Activated T-helper 1 cell treated with anti-CD3 and anti-CD28 coated beads, Interleukin-12 subunit alpha, Interleukin-12 subunit beta, Interleukin-2, Interleukin-4 antibody, amounts not matched to agents 30 ng/mL and 10 ng/mL and 1 ng/mL, durations not matched to agents 14 hours and 24 hours and 36 hours (primary cell): ENCODE data around the gene EIF4E2. TPM values are rescaled to one million over a fixed set of nuclear protein-coding genes. Genes with fewer than 3 reads are reported as not detected.

ENCODE experiments used
- DNase-seq: peaks from one replicate; pipeline ENCODE4 v3.0.0; 2021; ENCODE audit warnings: low spot score
- H3K27ac Mint-ChIP-seq: one replicate; pipeline ENCODE4 v1.8.0; 2021; ENCODE audit warnings: mild to moderate bottlenecking, mixed read lengths
- H3K27me3 Mint-ChIP-seq: one replicate; pipeline ENCODE4 v1.8.0; 2022; ENCODE audit warnings: mild to moderate bottlenecking, moderate library complexity, mixed read lengths; ENCODE audit not compliant: insufficient read depth
- H3K36me3 Mint-ChIP-seq: one replicate; pipeline ENCODE4 v1.8.0; 2021; ENCODE audit warnings: low read depth, mixed read lengths
- H3K4me1 Mint-ChIP-seq: one replicate; pipeline ENCODE4 v1.8.0; 2021; ENCODE audit warnings: low read depth, mixed read lengths
- H3K4me3 Mint-ChIP-seq: one replicate; pipeline ENCODE4 v1.8.0; 2021; ENCODE audit warnings: mild to moderate bottlenecking, moderate library complexity, mixed read lengths
- H3K9me3 Mint-ChIP-seq: one replicate; pipeline ENCODE4 v1.8.0; 2021; ENCODE audit warnings: mixed read lengths
- intact Hi-C: fragments of 100-400 bp; cut with micrococcal nuclease; formaldehyde crosslinking; loops from one replicate; pipeline ENCODE4 v1.15.1; 2024
- total RNA-seq: library from RNA; stranded (reverse); gene quantifications from 2 replicates; pipeline ENCODE4 v1.2.3, GENCODE V29; 2022

Gene EIF4E2
- total RNA-seq, 1 donor from 2014 or later = 94.3 TPM

GRCh38 chr2:232610081-232610480 is 59.6 kb downstream of the EIF4E2 start:
- DNase-seq = no peak
- H3K4me1 Mint-ChIP-seq = peaks cover 9% of the 10 kb centered on the region
- peaks cover 2% of the 10 kb centered on the region for H3K27me3 Mint-ChIP-seq
- H3K4me3 Mint-ChIP-seq = no peak overlapping the region
- intact Hi-C loops = no loop called here
- H3K9me3 Mint-ChIP-seq = no peaks in the 10 kb centered on the region
- H3K36me3 Mint-ChIP-seq = no peaks in the 10 kb centered on the region
- H3K27ac Mint-ChIP-seq = no peak overlapping the region

- Mint-ChIP-seq H3K27ac (no peak overlapping the region), H3K27me3 (peaks cover 5% of the 10 kb centered on the region), H3K4me3 (no peak overlapping the region), H3K9me3 (no peaks in the 10 kb centered on the region), H3K4me1 (peaks cover 4% of the 10 kb centered on the region), H3K36me3 (no peaks in the 10 kb centered on the region)
- intact Hi-C loops = no loop called here
- no peak for DNase-seq
These were observed 60.6 kb downstream of the EIF4E2 start for GRCh38 chr2:232611061-232611460.

- Mint-ChIP-seq H3K27ac (no peak overlapping the region), H3K9me3 (no peaks in the 10 kb centered on the region)
- intact Hi-C loops = no loop called here
These were observed 61.2 kb downstream of the EIF4E2 start for GRCh38 chr2:232611559-232612218.

GRCh38 chr2:232613538-232614134 is 63.1 kb downstream of the EIF4E2 start:
- Mint-ChIP-seq H3K36me3 (no peaks in the 10 kb centered on the region), H3K4me1 (no peaks in the 10 kb centered on the region), H3K27ac (no peak overlapping the region), H3K27me3 (peaks cover 3% of the 10 kb centered on the region), H3K4me3 (no peak overlapping the region), H3K9me3 (no peaks in the 10 kb centered on the region)
- intact Hi-C loops = no loop called here
- no peak for DNase-seq

More at GRCh38 chr2:232611559-232612218, 61.2 kb downstream of the EIF4E2 start:
- no peaks in the 10 kb centered on the region for H3K4me1 Mint-ChIP-seq
- H3K4me3 Mint-ChIP-seq = no peak overlapping the region
- H3K27me3 Mint-ChIP-seq = peaks cover 5% of the 10 kb centered on the region
- H3K36me3 Mint-ChIP-seq = no peaks in the 10 kb centered on the region
- DNase-seq = peak; percentile 44

- H3K4me3 Mint-ChIP-seq = no peak overlapping the region
- H3K4me1 Mint-ChIP-seq = no peaks in the 10 kb centered on the region
- H3K27ac Mint-ChIP-seq = no peak overlapping the region
- no peaks in the 10 kb centered on the region for H3K36me3 Mint-ChIP-seq
- DNase-seq = no peak
- intact Hi-C loops = no loop called here
- peaks cover 3% of the 10 kb centered on the region for H3K27me3 Mint-ChIP-seq
- no peaks in the 10 kb centered on the region for H3K9me3 Mint-ChIP-seq
These were observed 64.8 kb downstream of the EIF4E2 start for GRCh38 chr2:232615339-232615738.

Other genes starting within 250 kb of the EIF4E2 start
- gene ALPP, start 171.9 kb upstream of the EIF4E2 start, total RNA-seq = not detected in 2 replicates
- not detected in 2 replicates for gene ALPG, start 143.8 kb upstream of the EIF4E2 start, total RNA-seq
- not detected in 2 replicates for gene ALPI, start 94.5 kb upstream of the EIF4E2 start, total RNA-seq
- gene ECEL1, start 62.9 kb upstream of the EIF4E2 start, total RNA-seq = 0.12 TPM in 1 of 2 replicates, not detected in the other
- not detected in 2 replicates for gene PRSS56, start 30.3 kb upstream of the EIF4E2 start, total RNA-seq
- gene CHRND, start 24.5 kb upstream of the EIF4E2 start, total RNA-seq = not detected in 2 replicates
- gene CHRNG, start 11.0 kb upstream of the EIF4E2 start, total RNA-seq = not detected in 2 replicates
- 8.4 and 8.9 TPM in 2 replicates for gene TIGD1, start 132 bp upstream of the EIF4E2 start, total RNA-seq
- 0.13 and 0.54 TPM in 2 replicates for gene EFHD1, start 82.9 kb downstream of the EIF4E2 start, total RNA-seq
- gene GIGYF2, start 146.6 kb downstream of the EIF4E2 start, total RNA-seq = 71.1 and 74.6 TPM in 2 replicates
- not detected in 2 replicates for gene KCNJ13, start 225.9 kb downstream of the EIF4E2 start, total RNA-seq